ENCODE measurements around the gene ZNF260. TPM values are rescaled to one million over a fixed set of nuclear protein-coding genes. Genes with fewer than 3 reads are reported as not detected.
A peak's percentile ranks its signal among the peaks of the same experiment; 100 is the strongest.

The ZNF260 gene
- total and polyA plus RNA-seq, 2 of the 13 experiments (the other 11 are each of a cell fraction or from before 2014, with no cell fraction given) = 2.8 to 10.5 TPM

DNA sequence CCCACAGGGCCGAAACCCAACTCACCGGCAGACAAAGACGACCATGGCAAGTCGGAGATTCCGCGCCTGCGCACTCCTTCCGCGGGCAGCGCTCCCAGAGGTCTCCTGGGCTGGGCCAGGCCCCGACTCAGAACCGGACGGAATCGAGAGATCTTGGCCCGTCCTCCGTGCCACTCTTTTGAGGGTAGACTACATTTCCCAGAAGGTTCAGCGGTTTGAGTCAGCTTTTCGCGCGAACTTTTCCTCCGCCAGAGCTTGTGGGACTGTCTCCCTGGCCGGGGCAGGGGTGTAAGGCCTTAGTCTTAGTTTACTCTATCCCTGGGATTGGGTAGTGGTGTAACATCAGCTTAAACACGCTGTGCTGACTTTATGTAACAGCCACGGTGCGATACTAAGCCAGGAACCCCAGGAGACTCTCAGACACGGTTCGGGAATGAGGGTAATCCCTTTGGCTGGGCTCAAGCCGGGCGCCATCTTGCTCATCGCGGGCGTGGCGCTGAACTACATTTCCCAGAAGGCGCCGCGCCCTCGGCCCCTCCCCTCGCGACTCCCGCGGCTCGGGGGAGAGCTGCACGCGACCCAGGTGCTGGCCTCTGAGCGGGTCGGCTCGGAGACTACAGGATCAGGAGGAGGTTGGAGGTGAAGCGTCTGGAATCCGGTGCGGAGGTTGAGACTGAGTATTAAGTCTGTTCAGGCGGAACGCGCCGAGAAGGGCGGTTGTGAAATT lies at the start of gene ZNF260 (continued):
- TF ChIP-seq, protein P1, sequence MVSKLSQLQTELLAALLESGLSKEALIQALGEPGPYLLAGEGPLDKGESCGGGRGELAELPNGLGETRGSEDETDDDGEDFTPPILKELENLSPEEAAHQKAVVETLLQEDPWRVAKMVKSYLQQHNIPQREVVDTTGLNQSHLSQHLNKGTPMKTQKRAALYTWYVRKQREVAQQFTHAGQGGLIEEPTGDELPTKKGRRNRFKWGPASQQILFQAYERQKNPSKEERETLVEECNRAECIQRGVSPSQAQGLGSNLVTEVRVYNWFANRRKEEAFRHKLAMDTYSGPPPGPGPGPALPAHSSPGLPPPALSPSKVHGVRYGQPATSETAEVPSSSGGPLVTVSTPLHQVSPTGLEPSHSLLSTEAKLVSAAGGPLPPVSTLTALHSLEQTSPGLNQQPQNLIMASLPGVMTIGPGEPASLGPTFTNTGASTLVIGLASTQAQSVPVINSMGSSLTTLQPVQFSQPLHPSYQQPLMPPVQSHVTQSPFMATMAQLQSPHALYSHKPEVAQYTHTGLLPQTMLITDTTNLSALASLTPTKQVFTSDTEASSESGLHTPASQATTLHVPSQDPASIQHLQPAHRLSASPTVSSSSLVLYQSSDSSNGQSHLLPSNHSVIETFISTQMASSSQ (IDR thresholded peaks at IDR 0.05; ENCODE audit: low read depth) = 0 out of 2 replicates have a peak, but pooled peaks have one; percentile 20
- TF ChIP-seq, protein P1 (CRISPR knock-in tag; IDR thresholded peaks at IDR 0.05; ENCODE audit: borderline replicate concordance) = peak; percentile 14; the same call in 1 of the 2 replicates
- TF ChIP-seq RARA (CRISPR knock-in tag; IDR thresholded peaks at IDR 0.05) (peak; percentile 20; the same call in 1 of the 2 replicates), SP2 (CRISPR knock-in tag; IDR thresholded peaks at IDR 0.05) (peak; percentile 43; the same call in 1 of the 2 replicates), YEATS4 (CRISPR knock-in tag; IDR thresholded peaks at IDR 0.05; ENCODE audit: borderline replicate concordance) (peak; percentile 50; the same call in 1 of the 2 replicates), ZNF776 (CRISPR knock-in tag; IDR thresholded peaks at IDR 0.05) (peak; percentile 31; the same call in 1 of the 2 replicates), ZFYVE20 (CRISPR knock-in tag; IDR thresholded peaks at IDR 0.05; ENCODE audit: borderline replicate concordance, low read depth) (peak; percentile 5; the same call in 1 of the 2 replicates), FOXK1 (CRISPR knock-in tag; IDR thresholded peaks at IDR 0.05; ENCODE audit: borderline replicate concordance, low read depth) (peak; percentile 8; the same call in 1 of the 2 replicates), GABPB1 (CRISPR knock-in tag; IDR thresholded peaks at IDR 0.05) (peak; percentile 89), ZNF317 (CRISPR knock-in tag; IDR thresholded peaks at IDR 0.05) (peak; percentile 74; the same call in 1 of the 2 replicates), ZNF883 (CRISPR knock-in tag; IDR thresholded peaks at IDR 0.05; ENCODE audit: not compliant biosample characterization) (peak; percentile 41), ZSCAN29 (CRISPR knock-in tag; conservative IDR thresholded peaks at IDR 0.05) (peak; percentile 90)
- TF ChIP-seq, protein P2, sequence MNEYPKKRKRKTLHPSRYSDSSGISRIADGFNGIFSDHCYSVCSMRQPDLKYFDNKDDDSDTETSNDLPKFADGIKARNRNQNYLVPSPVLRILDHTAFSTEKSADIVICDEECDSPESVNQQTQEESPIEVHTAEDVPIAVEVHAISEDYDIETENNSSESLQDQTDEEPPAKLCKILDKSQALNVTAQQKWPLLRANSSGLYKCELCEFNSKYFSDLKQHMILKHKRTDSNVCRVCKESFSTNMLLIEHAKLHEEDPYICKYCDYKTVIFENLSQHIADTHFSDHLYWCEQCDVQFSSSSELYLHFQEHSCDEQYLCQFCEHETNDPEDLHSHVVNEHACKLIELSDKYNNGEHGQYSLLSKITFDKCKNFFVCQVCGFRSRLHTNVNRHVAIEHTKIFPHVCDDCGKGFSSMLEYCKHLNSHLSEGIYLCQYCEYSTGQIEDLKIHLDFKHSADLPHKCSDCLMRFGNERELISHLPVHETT (CRISPR knock-in tag; conservative IDR thresholded peaks at IDR 0.05) = no peak
- TF ChIP-seq, protein P3, sequence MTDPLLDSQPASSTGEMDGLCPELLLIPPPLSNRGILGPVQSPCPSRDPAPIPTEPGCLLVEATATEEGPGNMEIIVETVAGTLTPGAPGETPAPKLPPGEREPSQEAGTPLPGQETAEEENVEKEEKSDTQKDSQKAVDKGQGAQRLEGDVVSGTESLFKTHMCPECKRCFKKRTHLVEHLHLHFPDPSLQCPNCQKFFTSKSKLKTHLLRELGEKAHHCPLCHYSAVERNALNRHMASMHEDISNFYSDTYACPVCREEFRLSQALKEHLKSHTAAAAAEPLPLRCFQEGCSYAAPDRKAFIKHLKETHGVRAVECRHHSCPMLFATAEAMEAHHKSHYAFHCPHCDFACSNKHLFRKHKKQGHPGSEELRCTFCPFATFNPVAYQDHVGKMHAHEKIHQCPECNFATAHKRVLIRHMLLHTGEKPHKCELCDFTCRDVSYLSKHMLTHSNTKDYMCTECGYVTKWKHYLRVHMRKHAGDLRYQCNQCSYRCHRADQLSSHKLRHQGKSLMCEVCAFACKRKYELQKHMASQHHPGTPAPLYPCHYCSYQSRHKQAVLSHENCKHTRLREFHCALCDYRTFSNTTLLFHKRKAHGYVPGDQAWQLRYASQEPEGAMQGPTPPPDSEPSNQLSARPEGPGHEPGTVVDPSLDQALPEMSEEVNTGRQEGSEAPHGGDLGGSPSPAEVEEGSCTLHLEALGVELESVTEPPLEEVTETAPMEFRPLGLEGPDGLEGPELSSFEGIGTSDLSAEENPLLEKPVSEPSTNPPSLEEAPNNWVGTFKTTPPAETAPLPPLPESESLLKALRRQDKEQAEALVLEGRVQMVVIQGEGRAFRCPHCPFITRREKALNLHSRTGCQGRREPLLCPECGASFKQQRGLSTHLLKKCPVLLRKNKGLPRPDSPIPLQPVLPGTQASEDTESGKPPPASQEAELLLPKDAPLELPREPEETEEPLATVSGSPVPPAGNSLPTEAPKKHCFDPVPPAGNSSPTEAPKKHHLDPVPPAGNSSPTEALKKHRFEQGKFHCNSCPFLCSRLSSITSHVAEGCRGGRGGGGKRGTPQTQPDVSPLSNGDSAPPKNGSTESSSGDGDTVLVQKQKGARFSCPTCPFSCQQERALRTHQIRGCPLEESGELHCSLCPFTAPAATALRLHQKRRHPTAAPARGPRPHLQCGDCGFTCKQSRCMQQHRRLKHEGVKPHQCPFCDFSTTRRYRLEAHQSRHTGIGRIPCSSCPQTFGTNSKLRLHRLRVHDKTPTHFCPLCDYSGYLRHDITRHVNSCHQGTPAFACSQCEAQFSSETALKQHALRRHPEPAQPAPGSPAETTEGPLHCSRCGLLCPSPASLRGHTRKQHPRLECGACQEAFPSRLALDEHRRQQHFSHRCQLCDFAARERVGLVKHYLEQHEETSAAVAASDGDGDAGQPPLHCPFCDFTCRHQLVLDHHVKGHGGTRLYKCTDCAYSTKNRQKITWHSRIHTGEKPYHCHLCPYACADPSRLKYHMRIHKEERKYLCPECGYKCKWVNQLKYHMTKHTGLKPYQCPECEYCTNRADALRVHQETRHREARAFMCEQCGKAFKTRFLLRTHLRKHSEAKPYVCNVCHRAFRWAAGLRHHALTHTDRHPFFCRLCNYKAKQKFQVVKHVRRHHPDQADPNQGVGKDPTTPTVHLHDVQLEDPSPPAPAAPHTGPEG (CRISPR knock-in tag; IDR thresholded peaks at IDR 0.05) = peak; percentile 79; the same call in 1 of the 2 replicates
- TF ChIP-seq, protein P4, sequence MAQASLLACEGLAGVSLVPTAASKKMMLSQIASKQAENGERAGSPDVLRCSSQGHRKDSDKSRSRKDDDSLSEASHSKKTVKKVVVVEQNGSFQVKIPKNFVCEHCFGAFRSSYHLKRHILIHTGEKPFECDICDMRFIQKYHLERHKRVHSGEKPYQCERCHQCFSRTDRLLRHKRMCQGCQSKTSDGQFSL (CRISPR knock-in tag; IDR thresholded peaks at IDR 0.05) = no peak

Data from HepG2 (cell line).